ENCODE results near the gene SMIM1.

Gene SMIM1

DNA sequence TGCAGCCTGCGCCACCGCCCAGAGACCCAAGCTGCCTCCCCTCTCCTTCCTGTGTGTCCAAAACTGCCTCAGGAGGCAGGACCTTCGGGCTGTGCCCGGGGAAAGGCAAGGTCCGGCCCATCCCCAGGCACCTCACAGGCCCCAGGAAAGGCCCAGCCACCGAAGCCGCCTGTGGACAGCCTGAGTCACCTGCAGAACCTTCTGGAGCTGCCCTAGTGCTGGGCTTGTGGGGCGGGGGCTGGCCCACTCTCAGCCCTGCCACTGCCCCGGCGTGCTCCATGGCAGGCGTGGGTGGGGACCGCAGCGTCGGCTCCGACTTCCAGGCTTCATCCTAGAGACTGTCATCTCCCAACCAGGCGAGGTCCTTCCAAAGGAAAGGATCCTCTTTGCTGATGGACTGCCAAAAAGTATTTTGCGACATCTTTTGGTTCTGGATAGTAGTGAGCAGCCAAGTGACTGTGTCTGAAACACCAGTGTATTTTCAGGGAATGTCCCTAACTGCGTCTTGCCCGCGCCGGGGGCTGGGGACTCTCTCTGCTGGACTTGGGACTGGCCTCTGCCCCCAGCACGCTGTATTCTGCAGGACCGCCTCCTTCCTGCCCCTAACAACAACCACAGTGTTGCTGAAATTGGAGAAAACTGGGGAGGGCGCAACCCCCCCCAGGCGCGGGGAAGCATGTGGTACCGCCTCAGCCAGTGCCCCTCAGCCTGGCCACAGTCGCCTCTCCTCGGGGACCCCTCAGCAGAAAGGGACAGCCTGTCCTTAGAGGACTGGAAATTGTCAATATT is 39.3 kb upstream of the SMIM1 start:
- peak overlapping the region; percentile 80 for H3K9ac ChIP-seq (ENCODE audit: low read depth, low read length, poor library complexity)
- H3K23ac ChIP-seq (ENCODE audit: low read depth, low read length, poor library complexity), result peak overlapping the region; percentile 97
- peak overlapping the region; percentile 35 for H2BK5ac ChIP-seq (ENCODE audit: low read length)
- no CpG with 5 or more reads among the region's 29 CpGs for WGBS, 2 donors (ENCODE audit: extremely low coverage in 2 of 2, insufficient read length in 2 of 2, insufficient replicate concordance in 1 of 2)
- peaks cover 0 to under 1% (median 0%) of the 10 kb centered on the region in 3 experiments for H3K27me3 ChIP-seq (ENCODE audit: control insufficient read depth in 3 of 3, insufficient read depth in 3 of 3, low read depth in 1 of 3, low read length in 3 of 3)
- peak overlapping the region; percentile 97 for H3K18ac ChIP-seq (ENCODE audit: low read length)
- H3K4me3 ChIP-seq (ENCODE audit: low read length in 2 of 2), result no peak overlapping the region
- H2AK5ac ChIP-seq (ENCODE audit: low read depth, low read length), result peak overlapping the region; percentile 94
- H4K91ac ChIP-seq (ENCODE audit: low read depth, low read length, poor library complexity), result no peak overlapping the region
- peaks cover 21 to 42% of the 10 kb centered on the region in 2 donors for H3K36me3 ChIP-seq (replicated peaks in 1 of 2; ENCODE audit: control insufficient read depth in 2 of 2, insufficient read depth in 2 of 2, low read length in 2 of 2)
- H2BK15ac ChIP-seq (ENCODE audit: low read length), result no peak overlapping the region
- DNase-seq (ENCODE audit: low spot score), result no peak
- no peak overlapping the region for H4K8ac ChIP-seq (ENCODE audit: low read depth, low read length)
- peak overlapping the region; percentile 2 for H3K4me2 ChIP-seq (ENCODE audit: insufficient read depth, low read length, poor library complexity, severe bottlenecking)
- H2BK12ac ChIP-seq (ENCODE audit: low read length), result peak overlapping the region; percentile 58
- H3K14ac ChIP-seq (ENCODE audit: low read length), result peak overlapping the region; percentile 94
- H3K79me1 ChIP-seq (ENCODE audit: low read depth, low read length), result peaks cover 2% of the 10 kb centered on the region
- no peak overlapping the region for H3K27ac ChIP-seq (replicated peaks; ENCODE audit: low read length)
- no peak overlapping the region for H2AFZ ChIP-seq (ENCODE audit: low read length)
- H3K9me3 ChIP-seq (replicated peaks in 1 of 2; ENCODE audit: control insufficient read depth in 2 of 2, insufficient read depth in 1 of 2, low read depth in 1 of 2, low read length in 2 of 2), result no peaks in the 10 kb centered on the region
- peak overlapping the region; percentile 66 for H3K4ac ChIP-seq (ENCODE audit: low read length)
- H3K4me1 ChIP-seq (ENCODE audit: control insufficient read depth in 2 of 2, insufficient read depth in 1 of 2, low read depth in 1 of 2, low read length in 2 of 2), result peaks cover 13 to 18% of the 10 kb centered on the region in 2 donors
- H2BK120ac ChIP-seq (ENCODE audit: low read depth, low read length), result no peak overlapping the region

DNA sequence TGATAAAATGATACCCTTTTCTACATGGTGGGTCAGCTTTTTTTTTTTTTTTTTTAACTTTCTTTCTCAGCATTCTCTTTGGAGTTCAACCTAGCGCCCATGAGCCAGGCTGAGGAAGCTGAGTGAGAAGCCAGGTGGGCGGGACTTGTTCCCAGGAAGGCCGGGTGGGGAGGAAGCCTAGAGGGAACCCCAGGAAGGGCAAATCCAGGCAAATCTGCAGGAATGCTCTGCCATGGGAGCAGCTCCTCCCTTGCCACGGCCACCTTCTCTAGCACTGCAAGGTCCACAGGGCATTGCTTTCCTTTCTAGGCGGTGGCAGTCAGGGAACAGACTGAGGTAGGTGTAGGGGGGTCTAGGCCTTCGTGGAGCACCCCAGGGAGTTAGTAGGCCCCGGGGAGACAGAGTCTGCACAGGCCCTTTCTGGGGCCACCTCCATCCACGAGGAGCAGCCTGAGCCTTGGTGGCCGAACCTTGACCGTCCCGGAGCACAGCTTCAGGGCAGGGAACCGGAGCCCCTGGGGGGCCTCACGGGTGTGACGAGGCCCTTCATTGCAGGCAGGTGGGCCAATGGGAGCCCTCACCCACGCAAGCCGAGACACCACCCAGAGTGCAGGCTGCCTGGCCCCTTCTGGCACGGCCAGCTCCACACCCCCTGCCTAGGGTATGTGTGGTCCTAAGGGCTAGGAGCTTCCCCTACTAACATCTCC is 38.5 kb upstream of the SMIM1 start:
- Histone ChIP-seq H3K79me1 (ENCODE audit: low read depth, low read length) (peaks cover 2% of the 10 kb centered on the region), H3K27ac (replicated peaks; ENCODE audit: low read length) (no peak overlapping the region), H3K9ac (ENCODE audit: low read depth, low read length, poor library complexity) (peak overlapping the region; percentile 81), H3K18ac (ENCODE audit: low read length) (no peak overlapping the region), H4K91ac (ENCODE audit: low read depth, low read length, poor library complexity) (no peak overlapping the region), H3K23ac (ENCODE audit: low read depth, low read length, poor library complexity) (no peak overlapping the region), H2AK5ac (ENCODE audit: low read depth, low read length) (no peak overlapping the region), H4K8ac (ENCODE audit: low read depth, low read length) (no peak overlapping the region), H3K36me3 (replicated peaks in 1 of 2; ENCODE audit: control insufficient read depth in 2 of 2, insufficient read depth in 2 of 2, low read length in 2 of 2) (peaks cover 27 to 49% of the 10 kb centered on the region in 2 donors), H3K14ac (ENCODE audit: low read length) (no peak overlapping the region), H2BK120ac (ENCODE audit: low read depth, low read length) (no peak overlapping the region), H2BK15ac (ENCODE audit: low read length) (no peak overlapping the region), H2BK5ac (ENCODE audit: low read length) (no peak overlapping the region), H3K9me3 (replicated peaks in 1 of 2; ENCODE audit: control insufficient read depth in 2 of 2, insufficient read depth in 1 of 2, low read depth in 1 of 2, low read length in 2 of 2) (no peaks in the 10 kb centered on the region), H2BK12ac (ENCODE audit: low read length) (no peak overlapping the region), H3K27me3 (ENCODE audit: control insufficient read depth in 3 of 3, insufficient read depth in 3 of 3, low read depth in 1 of 3, low read length in 3 of 3) (no peaks in the 10 kb centered on the region), H3K4me1 (ENCODE audit: control insufficient read depth in 2 of 2, insufficient read depth in 1 of 2, low read depth in 1 of 2, low read length in 2 of 2) (peaks cover 13 to 18% of the 10 kb centered on the region in 2 donors), H3K4ac (ENCODE audit: low read length) (no peak overlapping the region), H3K4me3 (ENCODE audit: low read length in 2 of 2) (no peak overlapping the region), H2AFZ (ENCODE audit: low read length) (no peak overlapping the region), H3K4me2 (ENCODE audit: insufficient read depth, low read length, poor library complexity, severe bottlenecking) (no peak overlapping the region)
- no CpG with 5 or more reads among the region's 17 CpGs for WGBS, 2 donors (ENCODE audit: extremely low coverage in 2 of 2, insufficient read length in 2 of 2, insufficient replicate concordance in 1 of 2)
- no peak for DNase-seq (ENCODE audit: low spot score)

DNA sequence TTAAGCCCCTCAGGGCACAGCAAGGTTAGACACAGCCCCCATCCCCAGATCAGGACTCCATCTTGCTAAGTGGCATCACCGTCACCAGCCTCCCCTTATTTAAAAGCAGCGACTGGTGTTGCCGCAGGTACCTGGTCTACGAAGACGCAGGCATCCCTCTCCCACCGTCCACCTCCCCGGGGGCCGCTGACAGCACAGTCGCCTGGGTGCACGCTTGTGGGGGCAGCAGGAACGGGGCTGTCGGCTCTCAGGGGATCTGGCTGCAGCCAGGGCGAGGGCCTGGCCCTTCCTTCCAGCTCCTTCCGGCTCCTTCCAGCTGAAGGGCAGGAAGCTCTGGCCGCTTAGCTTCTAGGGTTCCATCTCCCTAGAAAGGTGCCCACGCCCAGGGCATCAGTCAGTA is 37.9 kb upstream of the SMIM1 start:
- peaks cover 28 to 55% of the 10 kb centered on the region in 2 donors for H3K36me3 ChIP-seq (replicated peaks in 1 of 2; ENCODE audit: control insufficient read depth in 2 of 2, insufficient read depth in 2 of 2, low read length in 2 of 2)
- H3K4ac ChIP-seq (ENCODE audit: low read length), result no peak overlapping the region
- no peak overlapping the region for H2BK15ac ChIP-seq (ENCODE audit: low read length)
- no peak overlapping the region for H3K14ac ChIP-seq (ENCODE audit: low read length)
- no peak overlapping the region for H3K9ac ChIP-seq (ENCODE audit: low read depth, low read length, poor library complexity)
- WGBS, 2 donors (ENCODE audit: extremely low coverage in 2 of 2, insufficient read length in 2 of 2, insufficient replicate concordance in 1 of 2), result no CpG with 5 or more reads among the region's 16 CpGs
- H4K91ac ChIP-seq (ENCODE audit: low read depth, low read length, poor library complexity), result no peak overlapping the region
- DNase-seq (ENCODE audit: low spot score), result no peak
- H3K23ac ChIP-seq (ENCODE audit: low read depth, low read length, poor library complexity), result no peak overlapping the region
- H3K4me2 ChIP-seq (ENCODE audit: insufficient read depth, low read length, poor library complexity, severe bottlenecking), result no peak overlapping the region
- no peak overlapping the region for H3K4me3 ChIP-seq (ENCODE audit: low read length in 2 of 2)
- no peak overlapping the region for H2AK5ac ChIP-seq (ENCODE audit: low read depth, low read length)
- peaks cover 13 to 18% of the 10 kb centered on the region in 2 donors for H3K4me1 ChIP-seq (ENCODE audit: control insufficient read depth in 2 of 2, insufficient read depth in 1 of 2, low read depth in 1 of 2, low read length in 2 of 2)
- H3K27ac ChIP-seq (replicated peaks; ENCODE audit: low read length), result no peak overlapping the region
- no peak overlapping the region for H3K18ac ChIP-seq (ENCODE audit: low read length)
- no peak overlapping the region for H2AFZ ChIP-seq (ENCODE audit: low read length)
- H2BK5ac ChIP-seq (ENCODE audit: low read length), result no peak overlapping the region
- no peaks in the 10 kb centered on the region for H3K27me3 ChIP-seq (ENCODE audit: control insufficient read depth in 3 of 3, insufficient read depth in 3 of 3, low read depth in 1 of 3, low read length in 3 of 3)
- peak overlapping the region; percentile 31 for H2BK120ac ChIP-seq (ENCODE audit: low read depth, low read length)
- H4K8ac ChIP-seq (ENCODE audit: low read depth, low read length), result no peak overlapping the region
- peak overlapping the region; percentile 10 for H2BK12ac ChIP-seq (ENCODE audit: low read length)
- H3K79me1 ChIP-seq (ENCODE audit: low read depth, low read length), result peaks cover 2% of the 10 kb centered on the region
- H3K9me3 ChIP-seq (replicated peaks in 1 of 2; ENCODE audit: control insufficient read depth in 2 of 2, insufficient read depth in 1 of 2, low read depth in 1 of 2, low read length in 2 of 2), result no peaks in the 10 kb centered on the region

DNA sequence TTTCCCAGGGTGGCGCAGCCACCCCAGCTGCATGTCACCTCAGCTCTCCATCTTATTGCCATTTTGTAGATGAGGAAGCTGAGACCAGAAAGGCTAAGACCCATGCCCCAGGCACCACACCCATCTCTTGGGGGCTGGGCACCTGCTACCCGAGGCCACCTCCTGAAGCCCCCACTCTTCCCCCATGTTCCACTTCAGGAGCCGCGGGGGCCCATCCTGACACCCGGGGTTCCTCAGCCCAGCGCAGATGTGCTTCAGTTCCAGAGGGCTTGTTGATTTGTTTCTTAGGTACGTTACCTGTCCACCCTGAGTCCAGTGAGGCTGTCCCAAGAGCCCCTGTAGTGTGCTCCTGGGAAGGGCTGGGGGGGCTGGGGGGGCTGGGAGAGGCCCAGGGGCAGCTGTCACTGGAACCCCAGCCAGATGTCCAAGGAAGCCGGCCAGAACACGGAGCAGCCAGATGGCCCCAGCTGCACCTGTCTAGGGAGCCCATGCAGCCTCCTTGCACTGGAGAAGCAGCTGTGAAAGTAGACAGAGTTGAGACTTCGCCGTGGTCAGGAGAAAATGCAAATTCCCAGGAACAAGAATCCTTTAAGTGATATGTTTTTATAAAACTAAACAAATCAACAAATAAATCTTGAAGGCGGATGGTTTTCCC is 37.4 kb upstream of the SMIM1 start:
- no peak overlapping the region for H3K9ac ChIP-seq (ENCODE audit: low read depth, low read length, poor library complexity)
- H3K4me2 ChIP-seq (ENCODE audit: insufficient read depth, low read length, poor library complexity, severe bottlenecking), result no peak overlapping the region
- no CpG with 5 or more reads among the region's 12 CpGs for WGBS, 2 donors (ENCODE audit: extremely low coverage in 2 of 2, insufficient read length in 2 of 2, insufficient replicate concordance in 1 of 2)
- no peak overlapping the region for H3K4ac ChIP-seq (ENCODE audit: low read length)
- no peak overlapping the region for H3K23ac ChIP-seq (ENCODE audit: low read depth, low read length, poor library complexity)
- H3K27me3 ChIP-seq (ENCODE audit: control insufficient read depth in 3 of 3, insufficient read depth in 3 of 3, low read depth in 1 of 3, low read length in 3 of 3), result no peaks in the 10 kb centered on the region
- H3K79me1 ChIP-seq (ENCODE audit: low read depth, low read length), result peaks cover 2% of the 10 kb centered on the region
- no peak overlapping the region for H2BK15ac ChIP-seq (ENCODE audit: low read length)
- no peak overlapping the region for H2AFZ ChIP-seq (ENCODE audit: low read length)
- no peak overlapping the region for H4K91ac ChIP-seq (ENCODE audit: low read depth, low read length, poor library complexity)
- peak overlapping the region; percentile 31 for H2BK120ac ChIP-seq (ENCODE audit: low read depth, low read length)
- no peak overlapping the region for H2BK5ac ChIP-seq (ENCODE audit: low read length)
- no peak overlapping the region for H3K4me3 ChIP-seq (ENCODE audit: low read length in 2 of 2)
- no peak overlapping the region for H3K27ac ChIP-seq (replicated peaks; ENCODE audit: low read length)
- H2BK12ac ChIP-seq (ENCODE audit: low read length), result no peak overlapping the region
- no peaks in the 10 kb centered on the region for H3K9me3 ChIP-seq (replicated peaks in 1 of 2; ENCODE audit: control insufficient read depth in 2 of 2, insufficient read depth in 1 of 2, low read depth in 1 of 2, low read length in 2 of 2)
- H3K36me3 ChIP-seq (replicated peaks in 1 of 2; ENCODE audit: control insufficient read depth in 2 of 2, insufficient read depth in 2 of 2, low read length in 2 of 2), result peaks cover 33 to 60% of the 10 kb centered on the region in 2 donors
- H3K14ac ChIP-seq (ENCODE audit: low read length), result no peak overlapping the region
- H4K8ac ChIP-seq (ENCODE audit: low read depth, low read length), result no peak overlapping the region
- DNase-seq (ENCODE audit: low spot score), result no peak
- H3K18ac ChIP-seq (ENCODE audit: low read length), result no peak overlapping the region
- H2AK5ac ChIP-seq (ENCODE audit: low read depth, low read length), result no peak overlapping the region
- H3K4me1 ChIP-seq (ENCODE audit: control insufficient read depth in 2 of 2, insufficient read depth in 1 of 2, low read depth in 1 of 2, low read length in 2 of 2), result peaks cover 13 to 18% of the 10 kb centered on the region in 2 donors

Measured in neuronal stem cell (in vitro differentiated cells).